ENCODE data around the gene PTPRZ1. TPM values are rescaled to one million over a fixed set of nuclear protein-coding genes. Genes with fewer than 3 reads are reported as not detected.

PTPRZ1 gene
- total and polyA plus RNA-seq, 2 of the 4 experiments (the other 2 are of a cell fraction) = not detected

- 0 out of 2 replicates have a peak, but pooled peaks have one; percentile 10 for TF ChIP-seq CEBPB (IDR thresholded peaks at IDR 0.05; ENCODE audit: low read depth, low read length)
- TF ChIP-seq MAFK (IDR thresholded peaks at IDR 0.05; ENCODE audit: low read depth, low read length) = no peak
These were observed 88.3 kb downstream of the PTPRZ1 start (continued) for GRCh38 chr7:121961089-121961867.

DNA sequence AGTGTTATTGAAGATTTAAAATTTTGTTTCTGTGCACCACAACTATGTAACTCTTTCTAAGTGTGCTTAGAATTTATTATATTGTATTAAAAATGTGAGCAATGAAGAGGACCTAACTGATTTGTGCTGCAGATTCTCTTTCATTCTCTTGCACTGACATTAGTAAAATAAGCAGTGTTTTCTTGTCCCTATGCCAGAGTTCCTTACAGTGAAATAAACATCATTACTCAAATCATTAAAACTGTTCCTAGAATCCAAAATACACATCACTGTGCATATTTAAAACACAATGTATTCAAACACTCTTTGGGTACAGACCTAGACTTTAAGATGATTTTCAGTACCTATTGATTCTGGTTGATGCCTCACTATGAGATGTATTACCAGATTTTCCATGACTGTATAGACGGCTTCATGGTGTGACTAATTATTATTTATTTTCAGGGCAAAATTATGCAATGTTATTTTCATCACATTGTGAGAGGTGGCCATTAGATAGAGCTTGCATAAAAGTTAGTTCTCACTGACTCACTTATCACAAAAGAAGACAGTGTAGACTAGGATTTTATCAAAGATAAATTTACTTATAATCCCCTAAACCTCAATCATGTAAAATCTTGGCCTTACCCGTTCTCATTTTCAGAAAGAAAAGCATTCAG, 93.4 kb downstream of the PTPRZ1 start:
- dilution Hi-C loops (cut with HindIII; ENCODE audit: low sequenced_read_pairs, unreplicated experiment) = no loop called here
- DNase-seq (no peak), ATAC-seq (ENCODE audit: low read depth) (no peak)
- WGBS, 2 experiments (ENCODE audit: extremely low coverage in 2 of 2, insufficient read length in 1 of 2) = no CpG with 5 or more reads among the region's 2 CpGs
- in situ Hi-C loops (cut with MboI; ENCODE audit: low sequenced_read_pairs) = no loop called here
- no TSS peak for BruUV-seq (replicated peaks)
- no peak overlapping the region for H2BK120ac ChIP-seq (ENCODE audit: low read depth, low read length)
- no peak overlapping the region for H2BK20ac ChIP-seq (ENCODE audit: low read depth, low read length)
- no peak overlapping the region for H3K4ac ChIP-seq (ENCODE audit: low read depth, low read length)
- H3K23ac ChIP-seq (ENCODE audit: low read depth, low read length) = no peak overlapping the region
- H3K18ac ChIP-seq (ENCODE audit: low read depth, low read length) = no peak overlapping the region
- no peaks in the 10 kb centered on the region for H3K27me3 ChIP-seq (ENCODE audit: control insufficient read depth, insufficient read depth, low read length)
- TF ChIP-seq, protein P1, sequence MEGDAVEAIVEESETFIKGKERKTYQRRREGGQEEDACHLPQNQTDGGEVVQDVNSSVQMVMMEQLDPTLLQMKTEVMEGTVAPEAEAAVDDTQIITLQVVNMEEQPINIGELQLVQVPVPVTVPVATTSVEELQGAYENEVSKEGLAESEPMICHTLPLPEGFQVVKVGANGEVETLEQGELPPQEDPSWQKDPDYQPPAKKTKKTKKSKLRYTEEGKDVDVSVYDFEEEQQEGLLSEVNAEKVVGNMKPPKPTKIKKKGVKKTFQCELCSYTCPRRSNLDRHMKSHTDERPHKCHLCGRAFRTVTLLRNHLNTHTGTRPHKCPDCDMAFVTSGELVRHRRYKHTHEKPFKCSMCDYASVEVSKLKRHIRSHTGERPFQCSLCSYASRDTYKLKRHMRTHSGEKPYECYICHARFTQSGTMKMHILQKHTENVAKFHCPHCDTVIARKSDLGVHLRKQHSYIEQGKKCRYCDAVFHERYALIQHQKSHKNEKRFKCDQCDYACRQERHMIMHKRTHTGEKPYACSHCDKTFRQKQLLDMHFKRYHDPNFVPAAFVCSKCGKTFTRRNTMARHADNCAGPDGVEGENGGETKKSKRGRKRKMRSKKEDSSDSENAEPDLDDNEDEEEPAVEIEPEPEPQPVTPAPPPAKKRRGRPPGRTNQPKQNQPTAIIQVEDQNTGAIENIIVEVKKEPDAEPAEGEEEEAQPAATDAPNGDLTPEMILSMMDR (conservative IDR thresholded peaks at IDR 0.05; ENCODE audit: low read depth, low read length) = no peak
- TF ChIP-seq RFX5 (IDR thresholded peaks at IDR 0.05; ENCODE audit: low read depth, low read length) (no peak), FOS (IDR thresholded peaks at IDR 0.05; ENCODE audit: low read depth, low read length) (no peak), NFE2L2 (IDR thresholded peaks at IDR 0.05; ENCODE audit: low read depth, low read length) (no peak)
- no peak overlapping the region for H3K56ac ChIP-seq (ENCODE audit: extremely low read depth, insufficient read depth, low read length)
- H2AK5ac ChIP-seq (ENCODE audit: low read depth, low read length) = no peak overlapping the region
- no peak overlapping the region for H3K27ac ChIP-seq (ENCODE audit: insufficient read depth, low read length)
- H4K5ac ChIP-seq (ENCODE audit: low read depth, low read length) = no peak overlapping the region
- POLR2A ChIA-PET (ENCODE audit: unreplicated experiment) = no interaction called here
- no peaks in the 10 kb centered on the region for H3K4me1 ChIP-seq (ENCODE audit: control insufficient read depth, insufficient read depth, low read length)
- H3K9me3 ChIP-seq (ENCODE audit: control insufficient read depth, insufficient read depth, low read length) = no peaks in the 10 kb centered on the region
- no peak overlapping the region for H3K9ac ChIP-seq (ENCODE audit: low read depth, low read length)
- 0 out of 2 replicates have a peak, but pooled peaks cover under 1% of the 10 kb centered on the region for H3K9me1 ChIP-seq (ENCODE audit: insufficient read depth, low read length)
- H3K14ac ChIP-seq (replicated peaks; ENCODE audit: low read depth, low read length) = no peak overlapping the region
- no peak overlapping the region for H2BK15ac ChIP-seq (ENCODE audit: low read depth, low read length)
- H3K79me1 ChIP-seq (ENCODE audit: low read depth in 1 of 2, low read length in 2 of 2) = no peaks in the 10 kb centered on the region
- H4K20me1 ChIP-seq (ENCODE audit: insufficient read depth, low read length) = no peaks in the 10 kb centered on the region
- H2AFZ ChIP-seq (replicated peaks; ENCODE audit: low read length, poor library complexity) = no peak overlapping the region
- H3K4me2 ChIP-seq (ENCODE audit: low read depth, low read length) = no peak overlapping the region
- H2AK9ac ChIP-seq (replicated peaks; ENCODE audit: low read depth, low read length, poor library complexity) = no peak overlapping the region
- no peaks in the 10 kb centered on the region for H3K36me3 ChIP-seq (ENCODE audit: control insufficient read depth, insufficient read depth, low read length)
- H2BK5ac ChIP-seq (ENCODE audit: low read depth, low read length, poor library complexity, severe bottlenecking) = no peak overlapping the region
- CTCF ChIA-PET = no interaction called here
- no peak overlapping the region for H3K4me3 ChIP-seq (ENCODE audit: insufficient read depth, low read depth, low read length)
- no peak overlapping the region for H4K8ac ChIP-seq (ENCODE audit: low read depth in 2 of 2, low read length in 2 of 2)
- intact Hi-C loops (cut with micrococcal nuclease) = no loop called here
- H4K91ac ChIP-seq (ENCODE audit: insufficient read depth, low read depth, low read length) = no peak overlapping the region
